NCI-H2171 treated with DMSO at 0.1 percent for 48 hours (cell line): Measurements from ENCODE around the gene DNER.

Source experiments
- DNase-seq: peaks from one replicate; lab custom pipeline; 2025; lab: John Stamatoyannopoulos, UW

The DNER gene

GRCh38 chr2:229672021-229672420 is 42.3 kb downstream of the DNER start:
- no peak for DNase-seq

DNA sequence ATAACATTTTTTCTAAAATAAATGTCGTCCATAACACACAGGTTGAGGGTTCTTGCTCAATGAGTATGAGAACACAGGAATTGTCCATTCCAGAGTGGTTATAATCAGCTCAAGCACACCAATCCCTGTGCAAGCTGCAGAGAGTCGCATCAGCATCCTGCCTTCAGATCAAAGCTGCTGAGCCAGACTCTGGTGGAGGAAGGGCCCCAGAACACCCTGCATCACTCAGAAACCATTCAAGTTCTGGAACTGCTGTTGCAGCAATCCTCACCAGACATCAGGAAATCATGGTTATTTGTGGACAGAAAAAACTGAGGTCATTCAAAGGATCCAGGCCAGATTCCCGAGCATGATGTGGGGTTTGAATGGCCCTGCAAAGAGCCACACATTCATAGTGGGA is 44.5 kb downstream of the DNER start:
- DNase-seq: no peak

DNA sequence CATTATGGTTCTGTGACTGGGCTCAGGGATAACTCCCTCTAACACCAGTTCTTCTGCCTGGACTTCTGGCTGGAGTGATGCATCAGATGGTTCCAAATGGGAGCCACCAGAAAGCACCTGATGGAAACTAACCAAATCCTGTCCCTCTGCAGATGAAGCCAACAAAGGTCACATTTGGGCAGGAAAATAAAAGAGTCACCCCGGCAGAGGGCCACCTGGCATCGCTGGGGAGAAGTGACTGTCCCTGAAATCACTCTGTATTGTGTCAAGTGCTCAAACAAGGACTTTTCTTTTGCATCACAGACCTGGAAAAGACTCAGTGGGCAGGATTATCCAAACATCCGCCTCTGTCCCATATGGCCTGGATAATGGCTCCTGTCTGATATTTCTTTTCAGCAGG is 47.5 kb downstream of the DNER start:
- no peak for DNase-seq

GRCh38 chr2:229665158-229665557 is 49.2 kb downstream of the DNER start:
- no peak for DNase-seq

DNA sequence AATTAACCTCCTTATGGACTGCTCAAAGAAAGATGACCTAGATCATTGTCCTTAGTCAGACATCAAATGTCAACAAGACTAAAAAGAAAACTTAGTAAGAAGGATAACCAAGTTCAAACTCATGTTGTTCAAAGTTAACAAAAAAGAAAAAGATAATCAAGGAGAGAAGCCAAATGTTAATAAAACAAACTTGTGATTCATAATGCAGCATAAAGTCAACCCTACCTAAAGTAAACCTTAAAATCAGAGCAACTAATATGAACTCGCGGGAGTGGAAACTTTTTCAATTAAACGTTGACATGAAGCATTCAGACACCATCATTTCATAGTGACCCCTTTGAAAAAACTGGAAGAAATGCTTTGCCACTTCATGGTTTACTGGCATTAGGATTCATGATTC is 52.9 kb downstream of the DNER start:
- no peak for DNase-seq

GRCh38 chr2:229660951-229661350 is 53.4 kb downstream of the DNER start:
- DNase-seq: no peak

DNA sequence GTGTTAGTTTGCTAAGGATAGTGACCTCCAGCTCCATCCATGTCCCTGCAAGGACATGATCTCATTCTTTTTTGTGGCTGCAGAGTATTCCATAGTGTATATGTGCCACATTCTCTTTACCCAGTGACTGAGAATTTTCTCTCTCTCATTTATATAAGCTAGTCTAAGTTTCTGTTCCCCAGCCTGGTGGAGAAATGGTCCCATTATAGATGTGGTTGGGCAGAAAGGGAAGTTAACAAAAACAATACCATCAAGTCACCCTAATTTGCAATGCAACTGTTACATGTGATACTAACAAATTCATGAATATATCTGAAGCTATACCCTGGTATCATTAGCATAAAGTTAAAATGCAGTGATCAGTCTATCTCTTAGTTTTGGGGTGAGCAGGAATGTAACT is 54.0 kb downstream of the DNER start:
- no peak for DNase-seq

- DNase-seq: no peak
Observed at GRCh38 chr2:229658004-229658403, 56.4 kb downstream of the DNER start.

GRCh38 chr2:229654437-229654836 is 59.9 kb downstream of the DNER start:
- no peak for DNase-seq

- no peak for DNase-seq
Observed at GRCh38 chr2:229653531-229653930, 60.8 kb downstream of the DNER start.

DNA sequence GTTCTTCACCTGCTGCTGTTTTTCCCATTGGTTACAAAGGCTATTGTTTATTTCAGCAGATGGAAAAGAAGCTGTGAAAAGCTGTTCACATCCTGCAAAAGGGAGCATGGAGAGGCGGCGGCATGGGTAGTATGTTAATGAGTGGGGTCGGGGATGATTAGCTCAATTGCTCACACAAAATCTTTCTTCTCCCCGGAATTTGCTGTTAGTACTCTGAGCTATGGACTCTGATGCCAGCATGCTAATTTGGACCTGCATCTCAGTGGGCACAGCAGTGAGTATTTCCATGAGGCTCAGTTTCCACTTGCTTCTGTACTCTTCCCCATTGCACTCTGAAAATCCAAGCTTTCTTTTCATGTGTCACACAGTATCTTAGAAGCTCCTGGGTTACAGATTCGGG is 61.6 kb downstream of the DNER start:
- DNase-seq: no peak

DNA sequence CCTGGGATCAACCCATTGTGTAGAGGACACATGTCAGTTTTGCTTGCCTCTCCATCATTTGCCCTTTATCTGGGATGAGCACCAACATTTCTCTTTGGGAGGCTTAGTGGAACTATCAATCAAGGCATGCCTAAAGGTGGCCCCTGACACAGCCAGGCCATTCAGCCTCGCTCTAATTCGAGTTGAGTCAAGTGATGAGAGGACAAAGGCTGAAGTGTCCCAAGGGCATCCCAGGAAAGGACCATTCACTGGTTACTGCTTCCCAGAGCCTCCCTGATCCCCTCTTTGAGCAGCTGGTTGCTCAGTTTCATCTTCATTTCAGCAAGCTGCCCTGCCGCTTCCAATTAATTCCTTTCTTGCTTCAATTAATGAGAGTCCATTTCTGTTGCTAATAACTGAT is 63.5 kb downstream of the DNER start:
- no peak for DNase-seq

GRCh38 chr2:229650059-229650458 is 64.3 kb downstream of the DNER start:
- DNase-seq: no peak

DNA sequence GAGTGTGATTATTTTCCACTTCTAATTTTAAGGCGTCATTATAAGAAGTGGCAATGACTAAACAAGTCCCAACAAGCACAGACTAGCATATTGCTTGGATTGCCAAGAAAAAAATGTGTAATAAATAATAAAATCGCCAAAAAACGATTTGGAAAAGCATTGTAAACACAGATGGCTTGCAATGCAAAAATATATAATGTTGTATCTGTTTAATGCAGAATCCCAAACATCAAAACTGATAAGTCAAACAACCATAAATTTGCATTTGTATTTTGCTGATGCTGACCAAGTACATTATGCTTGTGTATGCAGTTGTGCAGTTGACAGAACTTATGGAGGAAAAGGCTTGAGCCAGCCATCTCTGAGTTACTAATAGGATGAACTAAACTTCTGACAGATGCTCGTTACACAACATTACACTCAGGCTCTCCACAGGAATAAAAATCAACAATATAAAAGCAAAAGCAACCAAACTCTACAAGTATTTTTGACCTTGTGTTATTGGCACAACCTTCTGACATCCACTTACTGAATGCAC is 68.1 kb downstream of the DNER start:
- DNase-seq: no peak

DNA sequence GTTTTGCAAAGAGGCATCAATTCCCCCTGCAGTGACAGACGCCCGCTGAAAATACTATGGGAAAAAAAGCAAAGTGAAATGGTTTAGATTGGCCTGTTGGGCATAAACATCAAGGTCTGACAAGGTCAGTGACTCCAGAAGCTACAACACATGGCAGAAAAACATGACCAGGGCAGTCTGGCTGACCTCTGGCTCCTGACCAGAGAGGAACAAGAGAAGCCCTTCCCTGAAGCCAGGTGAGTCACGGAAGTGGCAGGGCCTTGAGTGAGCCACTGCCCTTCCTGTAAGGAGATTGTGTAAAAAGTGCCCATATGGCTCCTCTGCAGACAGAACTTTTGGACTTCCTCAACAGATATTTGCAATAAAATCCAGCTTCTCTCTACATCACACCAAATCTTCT is 72.0 kb downstream of the DNER start:
- DNase-seq: no peak

GRCh38 chr2:229641676-229642075 is 72.7 kb downstream of the DNER start:
- no peak for DNase-seq

DNA sequence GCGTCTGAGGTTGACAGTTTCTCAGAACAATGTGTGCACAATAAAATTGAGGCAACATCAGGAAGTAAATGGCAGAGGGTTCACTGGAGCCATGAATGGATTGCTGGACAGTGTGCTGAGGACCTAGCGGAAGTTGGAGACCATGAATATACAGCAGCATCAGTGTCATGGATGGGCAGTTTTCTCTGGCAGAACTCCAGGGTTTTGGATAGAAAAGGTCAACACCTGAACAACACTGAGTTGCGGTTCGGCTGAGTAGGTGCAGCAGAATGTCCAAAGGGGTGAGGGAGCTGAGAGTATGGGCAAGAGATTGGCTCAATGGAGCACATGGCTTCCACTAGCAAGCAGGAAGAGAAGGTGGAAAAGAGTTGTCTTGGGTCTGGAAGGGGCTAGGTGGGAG is 73.7 kb downstream of the DNER start:
- no peak for DNase-seq

DNA sequence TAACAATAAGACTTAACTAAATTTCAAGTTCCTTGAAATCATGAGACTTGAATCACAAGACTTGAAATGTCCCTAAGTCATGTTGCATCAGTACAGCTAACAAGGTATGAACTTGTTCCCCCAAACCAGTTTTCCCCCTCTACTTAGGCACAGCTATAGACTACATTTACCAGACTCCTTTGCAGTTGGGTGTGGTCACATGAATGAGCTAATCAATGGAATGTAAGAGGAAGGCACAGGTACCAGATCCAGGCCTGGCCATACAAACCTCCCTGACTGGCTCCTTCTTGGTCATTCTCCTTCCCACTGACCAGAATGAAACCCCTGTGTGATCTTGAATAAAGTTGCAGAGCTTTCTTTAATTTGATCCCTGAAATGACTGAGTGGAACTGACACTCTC is 77.8 kb downstream of the DNER start:
- DNase-seq: no peak

DNA sequence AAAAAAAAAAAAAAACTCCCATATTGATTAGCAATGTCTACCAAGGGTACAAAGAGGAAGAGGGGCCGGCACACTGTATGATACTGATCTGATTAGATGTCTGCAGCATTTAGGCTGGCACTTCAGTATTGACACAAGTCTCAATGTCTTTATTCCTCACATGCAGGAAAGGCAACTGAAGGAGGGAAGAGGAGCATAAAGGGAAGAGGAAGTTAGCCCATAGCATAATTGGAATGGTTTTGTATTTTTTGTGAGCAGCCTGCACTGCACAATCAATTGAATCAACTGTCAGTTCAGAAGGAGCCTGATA is 79.0 kb downstream of the DNER start:
- DNase-seq: no peak

- DNase-seq: no peak
Observed at GRCh38 chr2:229634601-229635370, 79.6 kb downstream of the DNER start.

DNA sequence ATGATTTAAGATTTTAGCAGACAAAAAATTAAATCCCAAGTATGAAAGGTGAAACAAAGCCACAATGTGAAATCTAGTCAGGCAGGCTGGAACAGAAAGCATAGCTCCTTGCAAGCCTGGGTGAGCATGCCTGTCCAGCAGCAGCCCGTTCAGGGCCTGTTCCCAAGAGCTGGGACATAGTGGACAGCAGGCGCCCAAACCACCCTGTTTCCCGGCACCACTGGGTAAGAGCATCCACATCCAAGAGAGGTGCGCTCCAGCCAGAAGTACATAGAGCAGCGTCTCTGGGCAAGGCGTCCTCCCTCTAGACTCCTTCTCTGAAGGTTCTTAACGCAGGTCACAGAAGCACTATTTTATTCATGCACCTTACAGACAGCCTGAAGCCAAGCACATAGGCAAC is 80.8 kb downstream of the DNER start:
- DNase-seq: no peak

GRCh38 chr2:229629039-229629438 is 85.3 kb downstream of the DNER start:
- no peak for DNase-seq

DNA sequence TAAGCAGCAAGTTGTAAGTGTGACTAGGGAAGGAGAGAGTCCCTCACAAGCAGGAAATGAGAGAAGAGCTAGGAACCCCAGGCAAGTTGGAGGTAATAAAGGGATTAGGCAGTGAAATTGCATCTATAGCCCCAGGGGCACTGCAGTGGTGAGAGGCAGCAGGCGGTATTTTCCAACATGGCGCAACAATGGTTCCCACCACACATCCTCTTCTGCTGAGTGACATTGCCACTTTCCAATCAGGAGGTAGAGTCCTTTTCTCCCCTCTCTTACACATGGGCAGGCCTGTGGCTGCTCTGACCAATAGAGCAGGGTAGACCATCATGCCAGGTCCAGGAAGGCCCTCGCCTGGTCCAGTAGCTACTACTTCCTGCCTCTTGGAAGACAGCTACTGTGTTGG is 86.6 kb downstream of the DNER start:
- no peak for DNase-seq
